Stimulated activated CD8-positive, alpha-beta memory T cell treated with anti-CD3 and anti-CD28 coated beads, Interleukin-4, amount 100 ng/mL, for 24 hours (primary cell): Measurements from ENCODE around the gene TBC1D21.

Source experiments
- DNase-seq: peaks from one replicate; pipeline ENCODE4 v3.0.0-alpha.2; 2020; ENCODE audit warnings: low read depth

TBC1D21 gene

DNA sequence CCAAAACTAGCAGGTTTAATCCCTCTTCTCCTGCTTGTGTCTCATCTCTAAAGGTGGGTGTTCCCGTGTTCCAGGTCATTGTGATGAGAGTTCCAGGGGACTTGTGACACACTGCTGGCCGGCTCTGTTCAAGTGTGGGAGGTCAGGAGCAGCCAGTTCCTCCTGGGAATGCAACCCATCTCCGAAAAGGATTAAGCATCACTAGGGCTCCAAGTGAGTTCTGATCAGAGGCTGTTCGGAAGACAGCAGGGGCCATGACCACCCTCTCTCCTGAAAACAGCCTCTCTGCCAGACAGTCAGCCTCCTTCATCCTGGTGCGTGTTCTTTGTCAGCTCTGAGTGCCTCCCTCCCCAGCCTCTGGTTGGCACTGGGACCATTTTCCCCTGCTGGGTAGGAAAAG, at the start of gene TBC1D21:
TBC1D21 (plus strand) TSS at position 109 of the 400 bp plus-strand sequence; CDS start at position 255, 146 bp downstream.
- DNase-seq: no peak

DNA sequence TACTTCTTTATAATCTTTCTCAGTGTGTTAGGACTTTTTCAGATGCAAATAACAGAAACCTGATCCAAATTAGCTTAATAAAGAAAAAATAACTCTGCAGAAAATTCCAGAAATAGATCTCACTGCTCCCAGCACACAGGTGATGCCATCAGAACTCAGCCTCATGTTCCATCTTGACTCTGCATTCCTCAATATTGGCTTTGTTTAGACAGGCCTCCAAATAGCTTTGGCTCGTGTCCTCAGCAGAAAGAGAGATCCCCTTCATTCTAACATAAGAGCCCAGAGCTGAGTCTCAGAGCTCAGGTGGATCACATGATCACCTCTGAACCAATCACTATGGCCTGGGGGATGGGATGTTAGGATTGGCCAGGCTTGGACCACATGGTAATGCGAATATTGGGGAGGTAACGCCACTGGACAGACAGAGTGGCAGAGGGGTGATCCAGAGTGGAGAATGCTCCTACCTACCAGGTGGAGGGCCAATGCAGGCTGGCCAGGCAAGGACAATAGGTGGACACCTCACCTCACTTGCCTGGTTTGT, 46.6 kb upstream of the TBC1D21 start:
- DNase-seq: no peak

GRCh38 chr15:73829523-73829922, 43.8 kb upstream of the TBC1D21 start:
- no peak for DNase-seq

DNA sequence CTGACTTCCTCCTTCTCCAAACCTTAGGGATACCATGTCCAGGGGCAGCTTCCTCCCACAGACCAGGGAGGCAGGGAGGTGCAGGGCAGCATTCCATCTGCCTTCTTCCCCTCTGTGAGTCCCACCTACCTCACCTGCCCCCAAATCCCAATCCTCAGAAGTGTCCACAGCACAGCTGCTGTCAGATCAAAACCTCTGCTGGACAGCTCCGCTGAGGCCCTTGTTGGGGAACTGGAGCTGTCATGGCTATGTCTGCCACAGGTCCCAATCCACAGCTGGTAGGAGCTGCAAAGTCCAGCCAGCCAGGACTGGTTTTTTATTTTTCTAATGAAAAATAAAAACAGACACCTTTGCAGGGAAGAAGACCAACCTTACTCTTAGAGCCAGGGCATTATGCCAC, 40.7 kb upstream of the TBC1D21 start:
- DNase-seq: no peak

- no peak for DNase-seq
Observed at GRCh38 chr15:73836845-73837244, 36.5 kb upstream of the TBC1D21 start.

GRCh38 chr15:73838831-73839426, 34.4 kb upstream of the TBC1D21 start:
- no peak for DNase-seq

GRCh38 chr15:73839699-73840377, 33.5 kb upstream of the TBC1D21 start:
- DNase-seq: no peak

DNA sequence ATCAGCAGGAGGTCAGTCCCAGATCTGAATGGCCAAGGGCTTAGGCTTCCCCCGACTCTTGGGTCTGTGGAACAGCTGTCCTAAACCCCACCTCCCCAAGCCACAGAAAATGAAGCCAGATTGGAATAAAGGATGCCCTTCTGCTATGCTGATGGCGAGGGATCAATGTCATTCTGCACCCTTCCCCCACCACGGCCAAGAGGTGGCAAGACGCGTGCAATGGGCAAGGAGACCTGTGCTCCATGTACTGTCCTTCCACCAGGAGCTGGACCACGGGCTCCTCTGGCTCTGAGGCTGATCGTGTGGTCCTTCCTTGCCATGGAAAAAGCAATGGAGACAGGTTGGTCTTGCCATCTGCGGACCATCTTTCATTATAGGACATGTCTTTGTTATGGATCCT, 32.6 kb upstream of the TBC1D21 start:
- DNase-seq: no peak

- DNase-seq: no peak
Observed at GRCh38 chr15:73841756-73842725, 31.3 kb upstream of the TBC1D21 start.

DNA sequence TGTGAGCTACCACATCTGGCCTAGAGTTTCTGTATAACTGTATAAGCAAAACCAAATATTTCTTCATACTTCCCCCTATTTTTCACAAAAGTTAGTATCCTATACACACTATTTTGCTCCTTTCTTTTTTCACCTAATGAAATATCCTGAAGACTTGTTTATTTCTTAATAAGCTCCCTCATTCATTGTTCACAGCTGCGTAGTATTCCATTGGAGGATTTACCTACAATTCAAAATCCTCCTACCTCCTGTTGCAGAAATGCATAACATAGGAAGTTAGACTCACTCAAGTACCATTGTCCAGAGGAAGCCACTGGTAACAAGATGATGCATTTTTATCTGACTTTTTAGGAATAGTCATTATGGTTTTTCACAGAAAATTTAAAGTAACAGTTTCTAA, 29.6 kb upstream of the TBC1D21 start:
- no peak for DNase-seq

- no peak for DNase-seq
Observed at GRCh38 chr15:73844356-73844755, 29.0 kb upstream of the TBC1D21 start.

- DNase-seq: no peak
Observed at GRCh38 chr15:73845507-73845906, 27.9 kb upstream of the TBC1D21 start.

DNA sequence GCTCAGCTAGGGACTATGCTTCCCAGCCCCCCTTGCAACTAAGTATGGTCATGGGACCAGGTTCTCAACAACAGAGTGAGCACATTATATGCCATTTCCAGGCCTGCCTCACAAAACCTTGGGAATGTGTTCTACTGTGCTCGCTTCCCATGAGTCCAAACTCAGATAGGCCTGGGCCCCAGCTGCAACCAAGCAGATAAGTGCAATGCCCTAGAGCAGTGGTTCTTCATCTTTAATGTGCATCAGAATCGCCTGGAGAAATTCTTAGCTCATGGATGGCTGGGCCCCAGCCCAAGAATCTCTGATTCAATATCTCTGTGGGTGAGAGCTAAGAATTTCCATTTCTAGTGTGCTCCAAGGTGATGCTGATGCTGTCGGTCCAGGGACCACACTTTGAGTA, 27.5 kb upstream of the TBC1D21 start:
- no peak for DNase-seq

DNA sequence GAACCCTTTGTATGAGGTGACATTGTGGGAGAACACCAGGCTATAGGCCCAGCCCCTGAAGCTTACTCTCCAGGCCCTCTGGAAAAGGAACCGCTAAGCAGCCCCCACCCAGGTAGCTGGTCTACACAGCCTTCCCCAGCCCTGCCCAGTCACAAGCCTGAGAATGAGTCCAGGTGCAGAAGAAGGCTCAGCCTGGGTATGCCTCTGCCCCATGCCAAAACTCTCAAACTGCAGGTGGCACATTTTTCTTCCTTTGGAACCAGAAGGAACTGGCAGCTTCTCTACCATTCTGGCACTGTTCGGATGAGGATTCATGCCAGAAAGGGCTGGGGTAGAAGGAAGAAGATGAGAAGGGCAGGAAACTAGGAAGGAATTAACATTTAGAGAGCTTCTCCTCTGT, 23.7 kb upstream of the TBC1D21 start:
- DNase-seq: no peak

GRCh38 chr15:73850228-73850627, 23.1 kb upstream of the TBC1D21 start:
- no peak for DNase-seq

- peak; percentile 12 for DNase-seq
Observed at GRCh38 chr15:73851689-73852088, 21.7 kb upstream of the TBC1D21 start.

GRCh38 chr15:73852507-73852906, 20.9 kb upstream of the TBC1D21 start:
- no peak for DNase-seq

GRCh38 chr15:73854265-73854664, 19.1 kb upstream of the TBC1D21 start:
- DNase-seq: no peak

DNA sequence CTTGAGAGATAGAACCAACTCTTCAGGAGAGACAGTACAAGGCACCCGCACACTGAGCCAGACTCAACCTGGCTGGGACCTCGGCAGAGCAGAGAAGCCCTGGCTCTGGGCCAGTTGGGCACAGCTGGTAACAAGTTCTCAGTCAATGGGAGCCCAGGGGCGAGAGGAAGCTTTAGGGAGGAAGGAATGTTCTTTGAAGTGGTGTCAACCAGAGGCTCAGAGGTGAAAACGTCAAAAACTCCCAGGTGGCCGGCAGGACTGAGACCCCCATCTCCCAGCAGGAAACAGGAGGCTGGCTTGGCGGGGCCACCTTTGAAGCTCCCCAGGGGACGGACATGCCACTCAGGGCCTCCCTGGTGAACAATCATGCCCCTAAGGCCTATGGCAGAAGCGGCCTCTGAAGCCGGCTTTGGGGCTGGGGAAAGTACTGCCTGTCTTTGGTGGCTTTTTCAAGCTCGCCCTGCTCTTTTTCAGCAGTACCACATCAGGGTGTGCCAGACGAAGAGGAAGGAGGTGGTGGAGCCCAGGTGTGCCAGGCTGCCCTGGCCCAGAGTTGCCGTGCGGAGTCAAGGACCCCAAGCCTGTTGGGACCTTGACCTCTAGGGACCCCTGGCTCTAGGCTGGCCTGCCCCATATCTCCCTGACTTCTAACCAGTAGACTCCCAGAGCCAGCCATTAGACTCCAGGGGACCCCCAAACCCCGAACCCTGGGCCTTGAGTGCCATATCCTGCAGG, 16.7 kb upstream of the TBC1D21 start:
- DNase-seq: no peak

GRCh38 chr15:73857193-73857920, 16.0 kb upstream of the TBC1D21 start:
- no peak for DNase-seq

GRCh38 chr15:73858062-73858461, 15.3 kb upstream of the TBC1D21 start:
- DNase-seq: no peak
